HepG2 (cell line): ENCODE data around the gene TUBB2B. TPM values are rescaled to one million over a fixed set of nuclear protein-coding genes. Genes with fewer than 3 reads are reported as not detected.
A peak's percentile ranks its signal among the peaks of the same experiment; 100 is the strongest.

ENCODE experiments used
- BCL6 ChIP-seq: IDR thresholded peaks from 2 replicates; pipeline ENCODE4 v1.6.1; 2016; ENCODE audit warnings: missing genetic modification reagents, missing compliant biosample characterization
- ERF ChIP-seq: IDR thresholded peaks from 2 replicates; pipeline ENCODE4 v1.6.1; 2018; ENCODE audit warnings: missing biosample characterization, missing genetic modification reagents
- GABPB1 ChIP-seq: IDR thresholded peaks from 2 replicates; pipeline ENCODE4 v1.6.1; 2016; ENCODE audit warnings: mild to moderate bottlenecking, missing genetic modification reagents, moderate library complexity, missing compliant biosample characterization
- KDM3A ChIP-seq: IDR thresholded peaks from 2 replicates; pipeline ENCODE4 v1.6.1; 2018; ENCODE audit warnings: low read depth, missing compliant biosample characterization
- MZF1 ChIP-seq: sonication (generic); formaldehyde crosslinking; IDR thresholded peaks from 2 replicates; pipeline ENCODE4 v1.8.1; 2023; ENCODE audit warnings: mild to moderate bottlenecking, missing genetic modification reagents, borderline replicate concordance
- NFE2 ChIP-seq: sonication (generic); formaldehyde crosslinking; IDR thresholded peaks from 2 replicates; pipeline ENCODE4 v1.4.0; 2020; ENCODE audit warnings: missing genetic modification reagents
- SYNCRIP ChIP-seq: fragments of 200-400 bp; formaldehyde crosslinking; IDR thresholded peaks from 2 replicates; pipeline ENCODE4 v1.6.1; 2018; ENCODE audit warnings: mild to moderate bottlenecking, low read depth, low read length; ENCODE audit not compliant: insufficient read depth
- TEAD3 ChIP-seq: optimal IDR thresholded peaks from 2 replicates; pipeline ENCODE3; 2016; ENCODE audit warnings: borderline replicate concordance
- ZBTB7B ChIP-seq: sonication (generic); formaldehyde crosslinking; IDR thresholded peaks from 2 replicates; pipeline ENCODE4 v1.4.0; 2020; ENCODE audit warnings: missing genetic modification reagents
- ZFP36L2 ChIP-seq: sonication (generic); formaldehyde crosslinking; IDR thresholded peaks from 2 replicates; pipeline ENCODE4 v1.4.0; 2020; ENCODE audit warnings: missing genetic modification reagents
- ZNF572 ChIP-seq: sonication (generic); formaldehyde crosslinking; IDR thresholded peaks from 2 replicates; pipeline ENCODE4 v1.5.1; 2020; ENCODE audit warnings: mild to moderate bottlenecking, missing genetic modification reagents
- ZNF670 ChIP-seq: sonication (generic); formaldehyde crosslinking; IDR thresholded peaks from 2 replicates; pipeline ENCODE4 v1.8.0; 2022; ENCODE audit warnings: mild to moderate bottlenecking, missing genetic modification reagents, borderline replicate concordance
- ZNF772 ChIP-seq: sonication (generic); formaldehyde crosslinking; IDR thresholded peaks from 2 replicates; pipeline ENCODE4 v1.5.0; 2020; ENCODE audit warnings: mild to moderate bottlenecking, missing genetic modification reagents
- polyA plus RNA-seq, 8 experiments: library from polyadenylated mRNA; depleted of rRNA in 3 of 8; stranded (reverse) in 7 of 8; unstranded in 1 of 8; fragments of >200 nt; fragmentation: Illumina TruSeq in 4 of 8; extraction: Trizol in 4 of 8; gene quantifications; 2 replicates each; pipeline versions ENCODE4 v1.2.1 to v1.2.3, GENCODE V29; 2011 to 2016; ENCODE audit warnings: low read depth in 4 of 8, missing spikeins in 1 of 8, mixed read lengths in 1 of 8; ENCODE audit not compliant: insufficient read depth in 1 of 8
- total RNA-seq, 5 experiments: library from RNA; depleted of rRNA; stranded (reverse); fragments of >200 nt; fragmentation: Illumina TruSeq; extraction: Trizol; gene quantifications; 2 replicates each; pipeline ENCODE4 v1.2.3, GENCODE V29; 2016; ENCODE audit warnings: low read depth in 1 of 5
- TF ChIP-seq, protein P1 (sequence below): IDR thresholded peaks from 2 replicates; pipeline ENCODE4 v1.6.1; 2016; ENCODE audit warnings: missing compliant biosample characterization, missing genetic modification reagents, borderline replicate concordance
- TF ChIP-seq, protein P2 (sequence below): sonication (generic); formaldehyde crosslinking; IDR thresholded peaks from 2 replicates; pipeline ENCODE4 v1.5.1; 2020; ENCODE audit warnings: missing genetic modification reagents, mild to moderate bottlenecking, borderline replicate concordance
- TF ChIP-seq, protein P3 (sequence below): sonication (generic); formaldehyde crosslinking; IDR thresholded peaks from 2 replicates; pipeline ENCODE4 v1.4.0; 2020; ENCODE audit warnings: missing genetic modification reagents
- TF ChIP-seq, protein P4 (sequence below): sonication (generic); formaldehyde crosslinking; IDR thresholded peaks from 2 replicates; pipeline ENCODE4 v1.4.0; 2020; ENCODE audit warnings: missing genetic modification reagents
- TF ChIP-seq, protein P5 (sequence below): conservative IDR thresholded peaks from 2 replicates; pipeline ENCODE4 v1.6.1; 2018; ENCODE audit warnings: missing genetic modification reagents

The TUBB2B gene
- total and polyA plus RNA-seq, 2 of the 13 experiments (the other 11 are each of a cell fraction or from before 2014, with no cell fraction given) = 10.3 to 23.6 TPM

DNA sequence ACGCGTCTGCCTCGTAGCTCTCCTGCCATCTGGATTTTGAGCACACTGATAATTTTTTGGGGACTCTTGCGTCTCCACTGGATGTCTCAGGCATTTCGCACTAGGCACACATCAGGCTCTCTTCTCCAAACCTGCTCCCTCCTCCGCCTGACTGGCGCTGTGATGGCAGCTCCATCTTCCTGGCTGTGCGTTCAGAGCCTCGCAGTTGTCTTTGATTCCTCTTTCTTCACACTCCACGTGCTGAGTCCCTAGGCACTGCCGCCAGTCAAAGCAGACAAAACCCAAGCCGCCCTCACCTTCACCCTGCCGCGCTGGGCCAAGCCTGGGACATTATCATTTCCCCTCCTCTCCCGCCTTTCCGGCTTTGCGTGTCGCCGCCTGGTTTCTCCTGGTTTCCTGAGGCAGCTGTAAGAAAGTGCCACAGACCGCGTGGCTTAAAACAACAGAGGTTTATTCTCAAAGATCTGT lies 32.1 kb upstream of the TUBB2B start (continued):
- no peak for TF ChIP-seq MZF1 (CRISPR knock-in tag)
- TF ChIP-seq NFE2 (CRISPR knock-in tag) = 0 out of 2 replicates have a peak, but pooled peaks have one; percentile 9
- peak; percentile 49; the same call in 1 of the 2 replicates for TF ChIP-seq ZNF772
- TF ChIP-seq TEAD3 (CRISPR knock-in tag) = peak; percentile 8
- TF ChIP-seq ZNF572 (CRISPR knock-in tag) = peak; percentile 64
- no peak for TF ChIP-seq SYNCRIP
- TF ChIP-seq, protein P1, sequence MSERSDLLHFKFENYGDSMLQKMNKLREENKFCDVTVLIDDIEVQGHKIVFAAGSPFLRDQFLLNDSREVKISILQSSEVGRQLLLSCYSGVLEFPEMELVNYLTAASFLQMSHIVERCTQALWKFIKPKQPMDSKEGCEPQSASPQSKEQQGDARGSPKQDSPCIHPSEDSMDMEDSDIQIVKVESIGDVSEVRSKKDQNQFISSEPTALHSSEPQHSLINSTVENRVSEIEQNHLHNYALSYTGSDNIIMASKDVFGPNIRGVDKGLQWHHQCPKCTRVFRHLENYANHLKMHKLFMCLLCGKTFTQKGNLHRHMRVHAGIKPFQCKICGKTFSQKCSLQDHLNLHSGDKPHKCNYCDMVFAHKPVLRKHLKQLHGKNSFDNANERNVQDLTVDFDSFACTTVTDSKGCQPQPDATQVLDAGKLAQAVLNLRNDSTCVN (CRISPR knock-in tag) = peak; percentile 84; the same call in 1 of the 2 replicates
- TF ChIP-seq, protein P2, sequence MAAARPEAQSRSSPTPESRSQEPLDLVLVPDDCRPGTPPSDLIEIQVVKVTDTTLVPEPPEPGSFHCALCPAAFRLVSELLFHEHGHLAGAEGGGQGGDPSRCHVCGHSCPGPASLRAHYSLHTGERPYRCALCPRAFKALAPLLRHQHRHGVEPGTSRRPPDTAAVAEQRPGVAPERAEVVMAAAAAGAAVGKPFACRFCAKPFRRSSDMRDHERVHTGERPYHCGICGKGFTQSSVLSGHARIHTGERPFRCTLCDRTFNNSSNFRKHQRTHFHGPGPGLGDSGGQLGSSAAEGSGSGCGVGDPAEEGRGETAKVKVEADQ (CRISPR knock-in tag) = peak; percentile 3; the same call in 1 of the 2 replicates
- no peak for TF ChIP-seq KDM3A (CRISPR knock-in tag)
- TF ChIP-seq, protein P3, sequence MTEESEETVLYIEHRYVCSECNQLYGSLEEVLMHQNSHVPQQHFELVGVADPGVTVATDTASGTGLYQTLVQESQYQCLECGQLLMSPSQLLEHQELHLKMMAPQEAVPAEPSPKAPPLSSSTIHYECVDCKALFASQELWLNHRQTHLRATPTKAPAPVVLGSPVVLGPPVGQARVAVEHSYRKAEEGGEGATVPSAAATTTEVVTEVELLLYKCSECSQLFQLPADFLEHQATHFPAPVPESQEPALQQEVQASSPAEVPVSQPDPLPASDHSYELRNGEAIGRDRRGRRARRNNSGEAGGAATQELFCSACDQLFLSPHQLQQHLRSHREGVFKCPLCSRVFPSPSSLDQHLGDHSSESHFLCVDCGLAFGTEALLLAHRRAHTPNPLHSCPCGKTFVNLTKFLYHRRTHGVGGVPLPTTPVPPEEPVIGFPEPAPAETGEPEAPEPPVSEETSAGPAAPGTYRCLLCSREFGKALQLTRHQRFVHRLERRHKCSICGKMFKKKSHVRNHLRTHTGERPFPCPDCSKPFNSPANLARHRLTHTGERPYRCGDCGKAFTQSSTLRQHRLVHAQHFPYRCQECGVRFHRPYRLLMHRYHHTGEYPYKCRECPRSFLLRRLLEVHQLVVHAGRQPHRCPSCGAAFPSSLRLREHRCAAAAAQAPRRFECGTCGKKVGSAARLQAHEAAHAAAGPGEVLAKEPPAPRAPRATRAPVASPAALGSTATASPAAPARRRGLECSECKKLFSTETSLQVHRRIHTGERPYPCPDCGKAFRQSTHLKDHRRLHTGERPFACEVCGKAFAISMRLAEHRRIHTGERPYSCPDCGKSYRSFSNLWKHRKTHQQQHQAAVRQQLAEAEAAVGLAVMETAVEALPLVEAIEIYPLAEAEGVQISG (CRISPR knock-in tag) = no peak
- TF ChIP-seq ZBTB7B (CRISPR knock-in tag) = no peak
- TF ChIP-seq, protein P4, sequence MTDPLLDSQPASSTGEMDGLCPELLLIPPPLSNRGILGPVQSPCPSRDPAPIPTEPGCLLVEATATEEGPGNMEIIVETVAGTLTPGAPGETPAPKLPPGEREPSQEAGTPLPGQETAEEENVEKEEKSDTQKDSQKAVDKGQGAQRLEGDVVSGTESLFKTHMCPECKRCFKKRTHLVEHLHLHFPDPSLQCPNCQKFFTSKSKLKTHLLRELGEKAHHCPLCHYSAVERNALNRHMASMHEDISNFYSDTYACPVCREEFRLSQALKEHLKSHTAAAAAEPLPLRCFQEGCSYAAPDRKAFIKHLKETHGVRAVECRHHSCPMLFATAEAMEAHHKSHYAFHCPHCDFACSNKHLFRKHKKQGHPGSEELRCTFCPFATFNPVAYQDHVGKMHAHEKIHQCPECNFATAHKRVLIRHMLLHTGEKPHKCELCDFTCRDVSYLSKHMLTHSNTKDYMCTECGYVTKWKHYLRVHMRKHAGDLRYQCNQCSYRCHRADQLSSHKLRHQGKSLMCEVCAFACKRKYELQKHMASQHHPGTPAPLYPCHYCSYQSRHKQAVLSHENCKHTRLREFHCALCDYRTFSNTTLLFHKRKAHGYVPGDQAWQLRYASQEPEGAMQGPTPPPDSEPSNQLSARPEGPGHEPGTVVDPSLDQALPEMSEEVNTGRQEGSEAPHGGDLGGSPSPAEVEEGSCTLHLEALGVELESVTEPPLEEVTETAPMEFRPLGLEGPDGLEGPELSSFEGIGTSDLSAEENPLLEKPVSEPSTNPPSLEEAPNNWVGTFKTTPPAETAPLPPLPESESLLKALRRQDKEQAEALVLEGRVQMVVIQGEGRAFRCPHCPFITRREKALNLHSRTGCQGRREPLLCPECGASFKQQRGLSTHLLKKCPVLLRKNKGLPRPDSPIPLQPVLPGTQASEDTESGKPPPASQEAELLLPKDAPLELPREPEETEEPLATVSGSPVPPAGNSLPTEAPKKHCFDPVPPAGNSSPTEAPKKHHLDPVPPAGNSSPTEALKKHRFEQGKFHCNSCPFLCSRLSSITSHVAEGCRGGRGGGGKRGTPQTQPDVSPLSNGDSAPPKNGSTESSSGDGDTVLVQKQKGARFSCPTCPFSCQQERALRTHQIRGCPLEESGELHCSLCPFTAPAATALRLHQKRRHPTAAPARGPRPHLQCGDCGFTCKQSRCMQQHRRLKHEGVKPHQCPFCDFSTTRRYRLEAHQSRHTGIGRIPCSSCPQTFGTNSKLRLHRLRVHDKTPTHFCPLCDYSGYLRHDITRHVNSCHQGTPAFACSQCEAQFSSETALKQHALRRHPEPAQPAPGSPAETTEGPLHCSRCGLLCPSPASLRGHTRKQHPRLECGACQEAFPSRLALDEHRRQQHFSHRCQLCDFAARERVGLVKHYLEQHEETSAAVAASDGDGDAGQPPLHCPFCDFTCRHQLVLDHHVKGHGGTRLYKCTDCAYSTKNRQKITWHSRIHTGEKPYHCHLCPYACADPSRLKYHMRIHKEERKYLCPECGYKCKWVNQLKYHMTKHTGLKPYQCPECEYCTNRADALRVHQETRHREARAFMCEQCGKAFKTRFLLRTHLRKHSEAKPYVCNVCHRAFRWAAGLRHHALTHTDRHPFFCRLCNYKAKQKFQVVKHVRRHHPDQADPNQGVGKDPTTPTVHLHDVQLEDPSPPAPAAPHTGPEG (CRISPR knock-in tag) = peak; percentile 10; the same call in 1 of the 2 replicates
- peak; percentile 23; the same call in 1 of the 2 replicates for TF ChIP-seq ZFP36L2 (CRISPR knock-in tag)
- peak; percentile 49; the same call in 1 of the 2 replicates for TF ChIP-seq ERF
- no peak for TF ChIP-seq ZNF670
- no peak for TF ChIP-seq BCL6 (CRISPR knock-in tag)
- TF ChIP-seq, protein P5, sequence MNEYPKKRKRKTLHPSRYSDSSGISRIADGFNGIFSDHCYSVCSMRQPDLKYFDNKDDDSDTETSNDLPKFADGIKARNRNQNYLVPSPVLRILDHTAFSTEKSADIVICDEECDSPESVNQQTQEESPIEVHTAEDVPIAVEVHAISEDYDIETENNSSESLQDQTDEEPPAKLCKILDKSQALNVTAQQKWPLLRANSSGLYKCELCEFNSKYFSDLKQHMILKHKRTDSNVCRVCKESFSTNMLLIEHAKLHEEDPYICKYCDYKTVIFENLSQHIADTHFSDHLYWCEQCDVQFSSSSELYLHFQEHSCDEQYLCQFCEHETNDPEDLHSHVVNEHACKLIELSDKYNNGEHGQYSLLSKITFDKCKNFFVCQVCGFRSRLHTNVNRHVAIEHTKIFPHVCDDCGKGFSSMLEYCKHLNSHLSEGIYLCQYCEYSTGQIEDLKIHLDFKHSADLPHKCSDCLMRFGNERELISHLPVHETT (CRISPR knock-in tag) = 0 out of 2 replicates have a peak, but pooled peaks have one; percentile 40
- peak; percentile 21; the same call in 1 of the 2 replicates for TF ChIP-seq GABPB1
